Hair follicle dermal papilla cell (primary cell): ENCODE results near the gene BEND4. TPM values are rescaled to one million over a fixed set of nuclear protein-coding genes. Genes with fewer than 3 reads are reported as not detected.

Experiments
- total RNA-seq: library from RNA; depleted of rRNA; stranded (reverse); fragments of >200 nt; gene quantifications from 2 replicates; pipeline ENCODE4 v1.2.3, GENCODE V29; 2012

BEND4 gene
- not detected in 2 replicates for total RNA-seq

DNA sequence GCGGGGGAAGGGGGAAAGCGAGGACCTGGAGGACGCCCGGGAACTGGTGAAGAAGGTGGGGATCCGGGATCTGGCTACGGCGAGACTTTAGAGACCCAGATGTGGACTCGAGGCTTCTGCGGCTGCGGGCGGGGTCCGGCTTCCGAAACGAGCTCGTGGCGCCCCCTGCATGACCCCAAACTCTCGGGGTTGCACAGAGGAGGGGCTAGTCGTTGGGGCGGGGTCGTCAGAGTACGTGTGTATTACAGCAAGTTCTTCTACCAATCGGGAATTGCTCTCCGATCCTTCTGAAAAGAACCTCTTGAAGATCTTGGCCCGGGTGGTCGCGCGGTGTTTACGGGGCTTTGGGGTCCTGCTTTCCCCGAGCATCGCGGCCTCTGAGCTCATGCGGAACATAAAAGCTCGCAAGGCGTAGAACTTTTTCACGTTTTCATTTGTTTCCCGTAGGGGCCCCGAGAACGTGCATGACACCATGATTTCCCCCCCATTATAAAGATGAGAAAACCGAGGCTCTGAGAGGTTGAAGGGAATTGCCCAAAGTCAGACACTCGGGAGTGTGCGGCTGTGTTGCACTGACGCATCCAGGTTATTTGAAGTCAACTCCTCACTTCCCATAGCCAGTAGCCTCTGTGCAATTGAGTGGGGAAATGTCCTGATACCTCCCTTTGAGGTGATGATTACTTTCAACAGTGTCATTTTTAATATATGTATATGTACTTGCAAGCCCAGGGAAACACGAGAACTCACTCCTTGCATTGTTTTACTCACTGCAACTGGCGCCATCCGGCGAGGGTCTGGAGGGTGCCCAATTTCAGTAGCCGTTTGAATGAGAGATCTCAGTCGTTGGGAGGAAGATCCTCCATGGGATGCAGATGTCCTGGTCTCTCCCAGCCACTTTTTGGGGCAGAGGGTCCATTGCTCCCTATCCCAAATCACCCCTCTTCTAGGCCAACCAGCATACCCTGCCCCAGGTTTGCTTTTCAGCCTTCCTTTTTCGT, at the start of gene BEND4:
BEND4 (minus strand) TSS at position 149 of the 998 bp plus-strand sequence. CDS start 512 bp downstream, outside the sequence.

Other genes starting within 250 kb of the BEND4 start
- 43.8 and 46.7 TPM in 2 replicates for gene TMEM33, start 217.2 kb downstream of the BEND4 start, total RNA-seq
- 0.16 TPM in 1 of 2 replicates, not detected in the other for gene DCAF4L1, start 170.9 kb downstream of the BEND4 start, total RNA-seq
- gene SLC30A9, start 162.1 kb downstream of the BEND4 start, total RNA-seq = 53.7 and 56.8 TPM in 2 replicates
- gene SHISA3, start 244.8 kb upstream of the BEND4 start, total RNA-seq = not detected in 2 replicates